ENCODE results near the gene IMPDH1.

GRCh38 chr7:128454808-128455542, 45.2 kb upstream of the IMPDH1 start:
- TF ChIP-seq NFIC (IDR thresholded peaks at IDR 0.05), result no peak
- TF ChIP-seq, protein P1, sequence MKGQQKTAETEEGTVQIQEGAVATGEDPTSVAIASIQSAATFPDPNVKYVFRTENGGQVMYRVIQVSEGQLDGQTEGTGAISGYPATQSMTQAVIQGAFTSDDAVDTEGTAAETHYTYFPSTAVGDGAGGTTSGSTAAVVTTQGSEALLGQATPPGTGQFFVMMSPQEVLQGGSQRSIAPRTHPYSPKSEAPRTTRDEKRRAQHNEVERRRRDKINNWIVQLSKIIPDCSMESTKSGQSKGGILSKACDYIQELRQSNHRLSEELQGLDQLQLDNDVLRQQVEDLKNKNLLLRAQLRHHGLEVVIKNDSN (IDR thresholded peaks at IDR 0.05), result no peak
- TF ChIP-seq, protein P2, sequence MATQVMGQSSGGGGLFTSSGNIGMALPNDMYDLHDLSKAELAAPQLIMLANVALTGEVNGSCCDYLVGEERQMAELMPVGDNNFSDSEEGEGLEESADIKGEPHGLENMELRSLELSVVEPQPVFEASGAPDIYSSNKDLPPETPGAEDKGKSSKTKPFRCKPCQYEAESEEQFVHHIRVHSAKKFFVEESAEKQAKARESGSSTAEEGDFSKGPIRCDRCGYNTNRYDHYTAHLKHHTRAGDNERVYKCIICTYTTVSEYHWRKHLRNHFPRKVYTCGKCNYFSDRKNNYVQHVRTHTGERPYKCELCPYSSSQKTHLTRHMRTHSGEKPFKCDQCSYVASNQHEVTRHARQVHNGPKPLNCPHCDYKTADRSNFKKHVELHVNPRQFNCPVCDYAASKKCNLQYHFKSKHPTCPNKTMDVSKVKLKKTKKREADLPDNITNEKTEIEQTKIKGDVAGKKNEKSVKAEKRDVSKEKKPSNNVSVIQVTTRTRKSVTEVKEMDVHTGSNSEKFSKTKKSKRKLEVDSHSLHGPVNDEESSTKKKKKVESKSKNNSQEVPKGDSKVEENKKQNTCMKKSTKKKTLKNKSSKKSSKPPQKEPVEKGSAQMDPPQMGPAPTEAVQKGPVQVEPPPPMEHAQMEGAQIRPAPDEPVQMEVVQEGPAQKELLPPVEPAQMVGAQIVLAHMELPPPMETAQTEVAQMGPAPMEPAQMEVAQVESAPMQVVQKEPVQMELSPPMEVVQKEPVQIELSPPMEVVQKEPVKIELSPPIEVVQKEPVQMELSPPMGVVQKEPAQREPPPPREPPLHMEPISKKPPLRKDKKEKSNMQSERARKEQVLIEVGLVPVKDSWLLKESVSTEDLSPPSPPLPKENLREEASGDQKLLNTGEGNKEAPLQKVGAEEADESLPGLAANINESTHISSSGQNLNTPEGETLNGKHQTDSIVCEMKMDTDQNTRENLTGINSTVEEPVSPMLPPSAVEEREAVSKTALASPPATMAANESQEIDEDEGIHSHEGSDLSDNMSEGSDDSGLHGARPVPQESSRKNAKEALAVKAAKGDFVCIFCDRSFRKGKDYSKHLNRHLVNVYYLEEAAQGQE (IDR thresholded peaks at IDR 0.05; ENCODE audit: low read depth), result no peak
- no peak for TF ChIP-seq YY1 (IDR thresholded peaks at IDR 0.05; ENCODE audit: low read depth)
- TF ChIP-seq CREB1 (IDR thresholded peaks at IDR 0.05; ENCODE audit: low read depth), result no peak
- TF ChIP-seq EP300 (IDR thresholded peaks at IDR 0.05; ENCODE audit: borderline replicate concordance), result no peak
- no peak for TF ChIP-seq TAF1 (IDR thresholded peaks at IDR 0.05; ENCODE audit: low read depth)

Data from Ishikawa (cell line).